RWPE2 (cell line): ENCODE data around the gene FOXG1.

ENCODE experiments used
- ATAC-seq: fragments of 200-7000 bp; cut with Tn5 transposase; 3 replicates; pipeline ENCODE4 v1.9.1; 2021; ENCODE audit warnings: low read depth
- DNase-seq: peaks from one replicate; pipeline ENCODE4 v3.0.0-alpha.2; 2020; ENCODE audit warnings: low spot score
- H3K27ac ChIP-seq: fragments of 450-650 bp; 2 replicates; pipeline ENCODE4 v1.5.1; 2017; ENCODE audit warnings: mild to moderate bottlenecking; ENCODE audit not compliant: poor library complexity, severe bottlenecking
- H3K27me3 ChIP-seq: fragments of 250-450 bp; sonication (Bioruptor Pico); 2 replicates; pipeline ENCODE4 v1.5.1; 2021; ENCODE audit warnings: mild to moderate bottlenecking, moderate library complexity; ENCODE audit not compliant: insufficient read depth, poor library complexity, severe bottlenecking
- H3K36me3 ChIP-seq: fragments of 250-450 bp; sonication (Bioruptor Pico); 2 replicates; pipeline ENCODE4 v1.5.1; 2020; ENCODE audit warnings: low read depth, mild to moderate bottlenecking, moderate library complexity
- H3K4me1 ChIP-seq: fragments of 250-450 bp; sonication (Bioruptor Pico); 2 replicates; pipeline ENCODE4 v1.5.1; 2021; ENCODE audit warnings: mild to moderate bottlenecking, moderate library complexity; ENCODE audit not compliant: insufficient read depth, poor library complexity, severe bottlenecking
- H3K4me3 ChIP-seq: fragments of 250-450 bp; sonication (Bioruptor Pico); 2 replicates; pipeline ENCODE4 v1.5.1; 2021; ENCODE audit warnings: mild to moderate bottlenecking, moderate library complexity; ENCODE audit not compliant: severe bottlenecking
- H3K9me3 ChIP-seq: fragments of 250-450 bp; sonication (Bioruptor Pico); 2 replicates; pipeline ENCODE4 v1.5.1; 2021; ENCODE audit warnings: mild to moderate bottlenecking, moderate library complexity; ENCODE audit not compliant: severe bottlenecking
- CTCF ChIP-seq: fragments of 450-650 bp; IDR thresholded peaks from one replicate; pipeline ENCODE4 v1.5.1; 2017; ENCODE audit warnings: mild to moderate bottlenecking, moderate library complexity; ENCODE audit not compliant: poor library complexity, severe bottlenecking

FOXG1 gene

GRCh38 chr14:28761438-28762291 is 4.9 kb upstream of the FOXG1 start:
- no peaks in the 10 kb centered on the region for H3K9me3 ChIP-seq
- no peaks in the 10 kb centered on the region for H3K36me3 ChIP-seq
- no peaks in the 10 kb centered on the region for H3K4me1 ChIP-seq
- H3K27ac ChIP-seq: no peak overlapping the region
- TF ChIP-seq CTCF: no peak
- DNase-seq (no peak), ATAC-seq (no peak)
- H3K4me3 ChIP-seq: no peak overlapping the region
- peaks cover 99% of the 10 kb centered on the region for H3K27me3 ChIP-seq

GRCh38 chr14:28762303-28762954 is 4.2 kb upstream of the FOXG1 start:
- no peak for ATAC-seq
- TF ChIP-seq CTCF: no peak
- DNase-seq: no peak
- Histone ChIP-seq H3K4me3 (no peak overlapping the region), H3K4me1 (no peaks in the 10 kb centered on the region), H3K27ac (no peak overlapping the region), H3K36me3 (no peaks in the 10 kb centered on the region), H3K27me3 (peaks cover 92% of the 10 kb centered on the region), H3K9me3 (no peaks in the 10 kb centered on the region)

- Histone ChIP-seq H3K27ac (no peak overlapping the region), H3K4me1 (no peaks in the 10 kb centered on the region), H3K36me3 (no peaks in the 10 kb centered on the region), H3K9me3 (no peaks in the 10 kb centered on the region), H3K4me3 (no peak overlapping the region), H3K27me3 (peaks cover 90% of the 10 kb centered on the region)
- TF ChIP-seq CTCF: no peak
- no peak for ATAC-seq
- DNase-seq: no peak
These were observed 3.6 kb upstream of the FOXG1 start for GRCh38 chr14:28762955-28763326.

GRCh38 chr14:28763751-28764256 is 2.8 kb upstream of the FOXG1 start:
- no peak for DNase-seq
- H3K27ac ChIP-seq: no peak overlapping the region
- no peaks in the 10 kb centered on the region for H3K9me3 ChIP-seq
- no peaks in the 10 kb centered on the region for H3K4me1 ChIP-seq
- no peaks in the 10 kb centered on the region for H3K36me3 ChIP-seq
- no peak for TF ChIP-seq CTCF
- peaks cover 90% of the 10 kb centered on the region for H3K27me3 ChIP-seq
- no peak for ATAC-seq
- no peak overlapping the region for H3K4me3 ChIP-seq
